Heart left ventricle (tissue), 16 donors: Measurements from ENCODE around the gene SMIM1. TPM values are rescaled to one million over a fixed set of nuclear protein-coding genes. Genes with fewer than 3 reads are reported as not detected.

Source experiments
- ATAC-seq, 4 donors: fragments of 200-7000 bp; cut with Tn5 transposase; one replicate each; pipeline ENCODE4 v1.9.1; 2020 to 2022; ENCODE audit warnings: moderate library complexity in 4 of 4, mild to moderate bottlenecking in 3 of 4, moderate number of reproducible peaks in 1 of 4
- DNase-seq, 5 donors: peaks; one replicate each; pipeline ENCODE4 v3.0.0-alpha.2; 2020
- H3K27ac ChIP-seq, 12 donors: fragments of 200-600 bp; sonication (generic) in 4 of 12; one replicate each; pipeline versions ENCODE4 v1.5.0 to v1.8.0; 2016 to 2022; ENCODE audit warnings: mild to moderate bottlenecking in 2 of 12
- H3K27me3 ChIP-seq, 9 donors: fragments of 200-600 bp; sonication (generic) in 2 of 9; one replicate each; pipeline versions ENCODE4 v1.5.1 to v1.8.0; 2016 to 2022; ENCODE audit warnings: mild to moderate bottlenecking in 3 of 9
- H3K36me3 ChIP-seq, 9 donors: fragments of 200-600 bp; sonication (generic) in 2 of 9; one replicate each; pipeline versions ENCODE4 v1.5.0 to v1.8.0; 2018 to 2022; ENCODE audit warnings: mild to moderate bottlenecking in 2 of 9
- H3K4me1 ChIP-seq, 12 donors: fragments of 200-600 bp; sonication (generic) in 4 of 12; one replicate each; pipeline versions ENCODE4 v1.5.0 to v1.8.0; 2016 to 2022; ENCODE audit warnings: mild to moderate bottlenecking in 3 of 12
- H3K4me3 ChIP-seq, 12 donors: fragments of 200-600 bp; sonication (generic) in 4 of 12; one replicate each; pipeline versions ENCODE4 v1.5.0 to v1.8.0; 2017 to 2022; ENCODE audit warnings: mild to moderate bottlenecking in 9 of 12, moderate library complexity in 4 of 12
- H3K9me3 ChIP-seq, 12 donors: fragments of 200-600 bp; sonication (generic) in 4 of 12; one replicate each; pipeline versions ENCODE4 v1.5.0 to v1.8.0; 2016 to 2022; ENCODE audit warnings: mild to moderate bottlenecking in 1 of 12
- POLR2A ChIP-seq, 2 donors: fragments of 450-650 bp; IDR thresholded peaks; one replicate each; pipeline ENCODE4 v1.6.1; 2017; ENCODE audit warnings: antibody characterized with exemption in 2 of 2, mild to moderate bottlenecking in 2 of 2, moderate library complexity in 2 of 2
- WGBS, 4 donors: extraction: QIAGEN DNeasy Blood & Tissue Kit in 2 of 4; methylation state at CpG; one replicate each; pipeline versions ENCODE4 v1.1.5 to v1.1.7; 2013 to 2018; 5-methylcytosine and 5-hydroxymethylcytosine counted together
- intact Hi-C, 10 donors: fragments of 100-400 bp; cut with DNase I; formaldehyde crosslinking; loops; one replicate each; pipeline versions ENCODE4 v1.11.1 to v1.14.2; 2022
- polyA plus RNA-seq, 2 donors: library from polyadenylated mRNA; stranded (reverse); fragments of 200-250 nt; gene quantifications; one replicate each; pipeline ENCODE4 v1.2.3, GENCODE V29; 2013
- total RNA-seq, 9 donors: library from RNA; depleted of rRNA in 2 of 9; stranded (reverse); fragments of >200 nt in 2 of 9; fragmentation: NEBNext Ultra II Directional in 3 of 9; extraction: Animal tissue kit (Norgen Biotek cat#: 25700) in 3 of 9; gene quantifications; one replicate each; pipeline versions ENCODE4 v1.1.0 to v1.2.4, GENCODE V29; 2016 to 2023
- TF ChIP-seq, protein P1 (sequence below), 12 donors: fragments of 200-600 bp; sonication (generic) in 4 of 12; IDR thresholded peaks; one replicate each; pipeline versions ENCODE4 v1.5.0 to v1.8.0; 2018 to 2022; ENCODE audit warnings: antibody characterized with exemption in 12 of 12, mild to moderate bottlenecking in 5 of 12
- donor health status: ischemic (EF 13 %, LVEDD 7.1; RV severe dilation, severe dysfunction).
- donor health status: healthy with polysubstance abuse.
- donor health status: DM: no; HTN: yes; CAD: no.
- donor health status: DM: no; HTN: no; CAD: no.
- donor health status: ischemic (EF 25% LVEDD 6.9; RV normal size, moderate dysfunction).
- donor health status: ischemic (EF 25% LVEDD 5.7; RV mildly dilated, moderate dysfunction).
- donor health status: healthy.
- donor health status: DM: yes; HTN: yes; CAD: no.
- donor health status: ischemic (EF 35%, LVEDD 5.7; RV mildly dilated, moderate dysfunction).
- donor health status: nonischemic (EF 11% LVEDD 7.7; RV severe dilation, severe dysfunction).
- donor health status: DM: yes; HTN: yes; CAD: no.
- donor health status: PGD.
- donor health status: ischemic (EF 29% LVEDD 5.4; RV normal size, mild dysfunction).
- donor health status: nonischemic (EF 23%, LVEDD 6.1; RV moderate dilation, normal function).

Gene SMIM1
- total and polyA plus RNA-seq, 11 donors, result 3.8 to 51.2 (median 11.7) TPM

DNA sequence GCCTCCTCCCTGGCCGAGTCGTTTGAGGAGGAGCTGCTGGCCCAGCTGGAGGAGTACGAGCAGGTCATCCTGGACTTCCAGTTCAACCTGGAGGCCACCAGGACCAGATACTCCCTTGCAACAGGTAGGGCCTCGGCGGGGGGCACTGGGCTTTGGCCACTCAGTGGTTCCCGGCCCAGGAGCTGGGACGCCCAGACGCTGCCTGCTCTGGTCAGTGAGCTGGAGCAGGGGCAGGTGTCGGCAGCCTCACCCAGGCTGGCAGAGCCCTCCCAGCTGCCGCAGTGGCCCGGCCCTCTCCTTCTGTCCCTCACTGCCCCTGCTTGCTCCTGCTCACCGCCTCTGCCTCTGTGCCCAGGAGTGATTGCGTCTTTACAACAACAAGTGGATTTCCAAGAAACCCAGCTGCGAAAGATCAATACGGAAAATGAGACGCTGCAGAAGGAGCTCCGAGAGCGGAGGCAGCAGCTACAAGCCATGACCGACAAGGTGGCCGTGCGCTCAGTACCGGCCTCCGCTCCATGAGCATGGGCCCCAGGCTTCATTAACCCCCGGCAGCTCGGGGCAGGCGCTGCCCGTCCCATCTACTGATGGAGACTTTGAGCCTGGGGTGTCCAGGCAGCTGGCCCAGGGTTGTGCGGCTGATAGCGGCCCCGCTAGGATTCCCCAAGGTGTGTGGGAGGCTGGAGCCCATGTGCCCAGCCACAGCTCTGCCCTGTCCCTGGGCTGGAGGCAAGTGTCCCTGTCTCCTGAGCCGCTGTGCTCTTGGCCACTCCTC, 9.0 kb upstream of the SMIM1 start:
- Histone ChIP-seq H3K4me1 (no peaks in the 10 kb centered on the region), H3K27ac (no peak overlapping the region), H3K27me3 (peaks cover 0 to 43% (median 3%) of the 10 kb centered on the region in 9 donors), H3K4me3 (no peak overlapping the region), H3K9me3 (peaks cover 0 to 8% (median 0%) of the 10 kb centered on the region in 12 donors), H3K36me3 (no peaks in the 10 kb centered on the region)
- no peak for ATAC-seq
- 76 to 82% (median 78%) methylated on average over 26 to 31 of the region's 31 CpGs for WGBS, 4 donors
- no peak for DNase-seq
- TF ChIP-seq, protein P1, sequence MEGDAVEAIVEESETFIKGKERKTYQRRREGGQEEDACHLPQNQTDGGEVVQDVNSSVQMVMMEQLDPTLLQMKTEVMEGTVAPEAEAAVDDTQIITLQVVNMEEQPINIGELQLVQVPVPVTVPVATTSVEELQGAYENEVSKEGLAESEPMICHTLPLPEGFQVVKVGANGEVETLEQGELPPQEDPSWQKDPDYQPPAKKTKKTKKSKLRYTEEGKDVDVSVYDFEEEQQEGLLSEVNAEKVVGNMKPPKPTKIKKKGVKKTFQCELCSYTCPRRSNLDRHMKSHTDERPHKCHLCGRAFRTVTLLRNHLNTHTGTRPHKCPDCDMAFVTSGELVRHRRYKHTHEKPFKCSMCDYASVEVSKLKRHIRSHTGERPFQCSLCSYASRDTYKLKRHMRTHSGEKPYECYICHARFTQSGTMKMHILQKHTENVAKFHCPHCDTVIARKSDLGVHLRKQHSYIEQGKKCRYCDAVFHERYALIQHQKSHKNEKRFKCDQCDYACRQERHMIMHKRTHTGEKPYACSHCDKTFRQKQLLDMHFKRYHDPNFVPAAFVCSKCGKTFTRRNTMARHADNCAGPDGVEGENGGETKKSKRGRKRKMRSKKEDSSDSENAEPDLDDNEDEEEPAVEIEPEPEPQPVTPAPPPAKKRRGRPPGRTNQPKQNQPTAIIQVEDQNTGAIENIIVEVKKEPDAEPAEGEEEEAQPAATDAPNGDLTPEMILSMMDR (IDR thresholded peaks at IDR 0.05), result no peak
- no peak for TF ChIP-seq POLR2A (IDR thresholded peaks at IDR 0.05)
- intact Hi-C loops, result no loop called here

DNA sequence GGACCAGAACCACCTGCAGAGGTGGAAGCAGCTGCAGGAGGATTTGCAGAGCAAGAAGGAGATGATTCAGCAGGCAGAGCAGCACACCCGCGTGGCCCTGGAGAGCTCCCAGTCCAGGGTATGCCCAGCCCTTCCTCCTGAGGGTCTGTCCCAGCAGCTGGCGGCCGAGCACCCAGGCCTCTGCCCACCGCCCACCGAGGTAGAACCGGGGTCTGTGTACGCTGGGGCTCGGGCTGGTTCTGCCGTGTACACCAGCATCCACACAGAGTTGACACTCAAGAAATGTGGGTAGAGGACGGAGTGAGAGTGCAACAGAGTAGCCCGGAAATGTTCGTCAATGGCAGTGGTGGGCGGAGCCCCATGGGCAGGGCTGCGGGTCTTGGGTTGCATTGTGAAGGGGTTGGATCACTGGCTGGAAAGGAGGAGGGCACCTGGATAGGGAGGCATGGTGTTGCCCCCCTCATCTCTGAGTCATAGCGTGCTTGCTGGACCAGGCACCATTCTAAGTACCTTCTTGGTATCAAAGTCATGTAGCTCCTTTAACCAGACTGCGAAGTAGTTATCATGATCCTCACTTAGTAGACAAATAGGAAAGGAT, 5.1 kb upstream of the SMIM1 start:
- TF ChIP-seq POLR2A (IDR thresholded peaks at IDR 0.05), result no peak
- TF ChIP-seq, protein P1 (IDR thresholded peaks at IDR 0.05), result no peak
- Histone ChIP-seq H3K27me3 (peaks cover 0 to 18% (median 0%) of the 10 kb centered on the region in 9 donors), H3K9me3 (no peaks in the 10 kb centered on the region), H3K27ac (no peak overlapping the region), H3K4me1 (peaks cover 0 to 16% (median 10%) of the 10 kb centered on the region in 12 donors), H3K36me3 (no peaks in the 10 kb centered on the region), H3K4me3 (no peak overlapping the region)
- peak in 1 of 5 donors; percentile 39 for DNase-seq
- intact Hi-C loops, result no loop called here
- no peak for ATAC-seq
- 87 to 91% (median 88%) methylated on average over 16 to 17 of the region's 17 CpGs for WGBS, 4 donors

DNA sequence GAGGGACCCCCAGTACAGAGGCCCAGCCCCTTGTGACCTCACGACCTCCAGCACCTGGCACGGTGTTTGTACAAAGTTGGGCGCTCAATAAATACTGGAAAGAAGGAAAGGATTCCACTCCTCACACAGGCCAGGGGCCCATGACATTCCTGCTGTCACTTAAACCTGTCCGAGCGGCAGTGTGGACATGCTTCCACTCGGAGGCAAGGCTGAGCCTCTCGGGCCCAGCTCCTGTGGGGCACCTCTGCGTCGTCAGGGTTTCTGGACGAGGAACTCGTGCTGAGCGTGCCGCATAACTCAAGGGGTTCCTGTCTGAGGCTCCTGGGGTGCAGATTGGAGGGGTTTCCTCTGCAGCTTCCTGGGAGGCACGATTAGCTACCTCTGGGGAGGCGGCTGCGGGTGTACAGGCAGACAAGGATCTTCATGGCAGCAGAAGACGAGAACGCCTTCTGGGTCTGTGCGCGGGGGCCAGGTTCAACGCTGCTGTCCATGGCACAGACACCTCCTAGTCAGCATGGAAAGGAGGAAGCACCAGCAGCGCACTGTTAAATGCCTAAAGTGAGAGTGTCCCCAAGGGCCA, 3.6 kb upstream of the SMIM1 start:
- H3K27ac ChIP-seq, result no peak overlapping the region
- intact Hi-C loops, result no loop called here
- H3K27me3 ChIP-seq, result peaks cover 0 to 11% (median 0%) of the 10 kb centered on the region in 9 donors
- H3K9me3 ChIP-seq, result no peaks in the 10 kb centered on the region
- DNase-seq (peak in 2 of 5 donors; percentile 6 to 45), ATAC-seq (no peak)
- no peak overlapping the region for H3K4me3 ChIP-seq
- H3K4me1 ChIP-seq, result peaks cover 0 to 30% (median 14%) of the 10 kb centered on the region in 12 donors
- H3K36me3 ChIP-seq, result no peaks in the 10 kb centered on the region
- 87 to 89% (median 89%) methylated on average over 17 to 22 of the region's 22 CpGs for WGBS, 4 donors
- TF ChIP-seq, protein P1 (IDR thresholded peaks at IDR 0.05), result no peak
- no peak for TF ChIP-seq POLR2A (IDR thresholded peaks at IDR 0.05)
